Amniotic epithelial cell (primary cell): ENCODE measurements around the gene MIGA2.

ENCODE experiments used
- DNase-seq: peaks from one replicate; pipeline ENCODE4 v3.0.0-alpha.2; 2010; ENCODE audit warnings: low read depth

Gene MIGA2

DNA sequence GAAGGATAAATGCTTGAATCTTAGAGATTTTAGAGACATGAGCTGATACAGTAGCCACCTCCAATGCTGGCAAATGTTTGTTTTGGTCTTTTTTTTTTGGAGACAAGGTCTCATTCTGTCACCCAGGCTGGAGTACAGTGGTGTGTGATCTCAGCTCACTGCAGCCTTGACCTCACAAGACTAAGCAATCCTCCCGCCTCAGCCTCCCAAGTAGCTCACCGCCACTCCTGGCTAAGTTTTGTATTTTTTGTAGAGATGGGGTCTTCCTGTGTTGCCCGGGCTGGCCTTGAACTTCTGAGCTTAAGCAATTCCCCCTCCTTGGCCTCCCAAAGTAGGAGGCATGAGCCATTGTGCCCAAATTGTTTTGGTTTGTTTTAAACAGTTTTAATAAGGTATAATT, 37.7 kb downstream of the MIGA2 start:
- no peak for DNase-seq

GRCh38 chr9:129075996-129076639, 39.7 kb downstream of the MIGA2 start:
- no peak for DNase-seq

DNA sequence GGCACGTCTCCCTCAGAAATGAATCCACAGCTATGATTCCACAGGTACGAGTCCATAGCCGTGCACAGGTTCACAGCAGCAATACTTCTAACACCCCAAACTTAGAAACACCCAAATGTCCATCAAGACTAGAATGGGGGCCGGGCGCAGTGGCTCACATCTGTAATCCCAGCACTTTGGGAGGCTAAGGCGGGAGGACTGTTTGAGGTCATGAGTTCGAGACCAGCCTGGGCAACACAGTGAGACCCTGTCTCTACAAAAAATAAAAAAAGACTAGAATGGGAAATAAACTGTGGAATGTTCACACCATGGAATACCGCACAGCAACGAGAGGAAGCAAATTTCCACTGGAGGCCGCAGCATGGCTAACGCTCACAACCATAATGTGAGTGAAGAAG, 40.2 kb downstream of the MIGA2 start:
- DNase-seq = no peak

DNA sequence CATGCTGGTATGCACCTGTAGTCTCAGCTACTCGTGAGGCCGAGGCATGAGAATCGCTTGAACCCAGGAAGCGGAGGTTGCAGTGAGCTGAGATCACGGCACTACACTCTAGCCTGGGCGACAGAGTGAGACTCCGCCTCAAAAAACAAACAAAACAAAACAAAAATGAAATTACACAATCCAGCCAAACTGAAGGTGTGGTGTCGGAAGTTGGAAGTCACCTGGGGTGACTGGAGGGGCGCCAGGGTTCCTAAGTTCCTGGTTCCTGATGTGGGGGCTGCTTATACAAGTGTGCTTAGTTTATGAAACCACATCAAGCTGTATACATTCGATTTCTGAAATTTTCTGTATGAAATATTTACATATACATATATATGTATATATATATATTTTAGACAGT, 40.8 kb downstream of the MIGA2 start:
- DNase-seq = no peak

GRCh38 chr9:129078691-129079503, 42.5 kb downstream of the MIGA2 start:
- no peak for DNase-seq

DNA sequence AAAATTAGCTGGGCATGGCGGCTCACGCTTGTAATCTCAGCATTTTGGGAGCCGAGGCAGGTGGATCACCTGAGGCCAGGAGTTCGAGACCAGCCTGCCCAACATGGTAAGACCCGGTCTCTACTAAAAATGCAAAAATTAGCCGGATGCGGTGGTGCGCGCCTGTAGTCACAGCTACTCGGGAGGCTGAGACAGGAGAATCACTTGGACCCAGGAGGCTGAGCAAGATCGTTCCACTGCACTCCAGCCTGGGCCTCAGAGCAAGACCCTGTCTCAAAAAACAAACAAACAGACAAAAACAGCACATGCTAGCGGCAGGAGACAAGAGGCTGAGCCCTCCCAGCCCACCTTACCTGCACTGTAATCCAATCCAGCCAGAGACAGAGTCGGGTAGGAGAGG, 43.4 kb downstream of the MIGA2 start:
- no peak for DNase-seq

GRCh38 chr9:129080298-129080600, 43.8 kb downstream of the MIGA2 start:
- DNase-seq = no peak

DNA sequence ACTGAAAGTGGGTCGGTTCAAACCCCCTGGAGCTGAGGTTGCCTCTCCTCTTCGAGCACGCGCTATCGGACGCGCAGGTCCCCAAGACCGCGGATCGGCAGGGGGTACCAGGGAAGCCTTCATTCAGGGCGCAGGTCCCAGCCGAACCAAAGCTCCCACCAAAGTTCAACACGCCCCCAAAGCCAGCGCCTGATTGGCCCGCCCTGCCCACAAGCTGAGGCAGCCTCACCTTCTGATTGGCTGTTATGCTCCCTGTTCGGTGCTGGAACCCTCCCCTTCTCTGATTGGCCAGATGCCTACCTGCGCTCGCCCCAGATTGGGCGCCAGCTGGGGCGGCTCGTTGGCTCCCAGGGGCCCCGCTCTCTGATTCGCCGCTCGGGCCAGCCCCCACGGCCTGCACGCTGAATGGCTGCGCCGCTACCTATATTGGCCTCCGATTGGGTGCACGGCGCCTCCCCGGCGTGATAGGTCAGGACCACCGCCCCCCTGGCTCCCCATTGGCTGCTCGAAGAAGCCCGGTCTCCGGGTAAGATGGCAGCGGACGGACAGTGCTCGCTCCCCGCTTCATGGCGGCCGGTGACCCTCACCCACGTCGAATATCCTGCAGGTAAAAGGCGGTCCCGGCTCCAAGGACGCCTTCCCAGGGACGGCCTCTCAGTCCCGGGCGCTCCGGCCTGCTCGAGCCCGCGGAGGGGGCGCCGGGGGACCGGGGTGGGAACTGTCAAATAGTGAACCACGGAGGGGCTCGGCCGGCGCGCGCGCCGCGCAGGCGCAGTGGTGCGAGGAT, 44.4 kb downstream of the MIGA2 start, which contains the start of gene DOLPP1:
TSS of gene DOLPP1 (plus strand) at position 511 of the 787 bp plus-strand sequence. CDS start at position 532, 21 bp downstream.
- peak; percentile 99 for DNase-seq

DNA sequence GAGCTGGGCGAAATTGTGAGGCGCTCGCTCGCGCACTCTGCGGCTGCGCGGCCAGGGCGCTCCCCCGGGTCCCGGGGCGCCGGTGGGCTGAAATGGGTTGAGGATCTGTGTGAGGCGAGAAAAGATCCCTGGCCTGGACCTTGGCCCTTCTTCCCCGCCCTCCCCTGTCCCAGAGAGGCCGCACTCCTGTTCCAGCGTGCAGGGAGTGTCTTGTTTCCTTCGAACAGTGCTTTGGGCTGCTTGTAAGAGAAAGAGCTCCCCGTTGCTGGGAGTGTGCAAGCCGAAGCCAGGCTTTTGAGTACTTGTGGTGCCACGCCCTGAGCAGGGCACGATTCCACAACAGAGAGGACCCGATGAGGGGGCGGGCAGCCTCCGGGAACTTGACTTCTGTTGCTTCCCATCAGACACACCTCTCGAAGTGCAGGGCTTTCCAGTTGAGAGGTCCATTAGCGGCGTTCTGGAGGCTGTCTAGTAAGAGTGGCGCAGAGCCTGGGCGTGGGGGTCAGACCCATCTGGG, 45.0 kb downstream of the MIGA2 start:
- DNase-seq = no peak

GRCh38 chr9:129084087-129084486, 47.7 kb downstream of the MIGA2 start:
- no peak for DNase-seq

DNA sequence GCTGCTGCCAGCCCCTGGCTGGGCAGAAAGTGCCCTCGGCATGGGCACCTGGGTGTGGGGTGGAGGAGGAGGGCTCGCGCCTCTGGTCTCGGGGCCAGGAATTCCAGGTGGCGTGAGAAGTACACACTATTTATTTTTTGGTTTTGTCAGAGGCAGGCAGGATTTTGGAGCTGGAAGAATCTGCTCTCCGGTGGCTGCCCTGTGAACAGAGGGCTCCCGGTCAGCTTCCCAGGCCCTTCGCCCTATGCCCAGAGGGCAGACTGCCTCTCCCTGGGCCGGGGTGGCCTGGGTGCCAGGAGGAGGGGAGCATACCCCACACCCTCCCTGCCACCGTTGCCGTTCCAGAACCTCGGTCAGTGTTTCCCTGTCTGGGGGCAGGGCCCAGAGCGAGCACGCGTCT, 52.8 kb downstream of the MIGA2 start:
- DNase-seq = no peak

DNA sequence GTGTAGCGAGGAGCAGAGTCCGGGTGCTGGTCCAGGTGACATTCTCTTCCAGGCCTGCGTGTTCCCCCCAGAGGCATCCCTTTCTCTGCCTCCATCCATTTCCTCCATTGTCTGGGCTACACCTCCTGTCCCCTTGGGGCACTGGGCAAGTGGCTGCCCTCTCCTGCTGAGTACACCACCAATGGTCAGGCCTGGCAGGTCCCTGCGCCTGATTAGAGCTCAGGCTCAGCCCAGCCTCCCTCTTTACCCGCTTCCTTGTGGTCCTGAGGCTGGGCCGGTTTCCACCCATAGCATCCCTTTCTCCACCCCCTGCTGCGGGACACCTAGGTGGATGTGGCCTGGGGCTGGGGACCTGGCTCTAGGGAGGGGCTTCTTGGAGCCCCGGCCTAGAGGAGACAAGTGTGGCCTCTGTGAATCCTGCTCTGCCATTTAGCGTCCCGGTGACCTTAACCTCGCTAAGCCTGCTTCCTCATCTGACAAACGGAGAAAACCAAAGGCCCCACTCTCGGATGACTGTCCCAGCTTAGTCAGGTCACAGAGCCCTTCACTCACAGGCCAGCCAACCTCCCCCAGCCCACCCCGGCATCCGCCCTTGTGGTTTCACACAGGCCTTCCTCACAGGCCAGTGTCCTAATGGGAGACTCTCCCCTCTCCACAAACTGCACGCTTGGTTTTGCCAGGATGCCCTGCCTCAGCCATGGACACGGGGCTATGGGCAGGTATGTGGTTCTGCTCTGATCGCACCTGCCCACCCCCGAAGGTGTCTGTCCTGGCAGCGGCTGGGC, 57.4 kb downstream of the MIGA2 start:
- DNase-seq = no peak

GRCh38 chr9:129094387-129095169, 58.2 kb downstream of the MIGA2 start:
- no peak for DNase-seq

DNA sequence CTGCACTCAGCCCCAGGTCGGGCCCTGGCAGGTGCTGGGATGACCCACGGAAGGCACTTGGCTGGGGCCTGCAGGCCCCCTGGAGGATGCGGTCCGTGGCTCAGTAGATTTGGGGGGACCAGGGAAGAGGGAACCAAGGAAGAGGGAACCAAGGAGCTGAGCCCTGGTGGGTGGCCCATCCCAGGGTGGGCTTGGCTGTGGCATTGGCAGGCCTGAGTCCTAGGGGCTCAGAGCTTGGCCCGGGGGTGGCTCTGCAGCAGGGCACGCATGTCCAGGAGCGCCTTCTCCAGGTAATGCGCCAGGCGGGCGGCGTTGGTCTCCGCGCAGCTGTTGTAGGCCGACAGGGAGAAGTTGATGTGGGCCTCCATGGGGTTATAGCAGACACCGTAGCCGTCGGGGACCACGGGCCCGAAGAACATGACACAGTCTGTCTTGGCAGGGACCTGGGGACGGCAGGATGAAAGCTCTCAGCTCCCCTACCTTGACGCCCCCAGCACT, 58.8 kb downstream of the MIGA2 start:
- no peak for DNase-seq

DNA sequence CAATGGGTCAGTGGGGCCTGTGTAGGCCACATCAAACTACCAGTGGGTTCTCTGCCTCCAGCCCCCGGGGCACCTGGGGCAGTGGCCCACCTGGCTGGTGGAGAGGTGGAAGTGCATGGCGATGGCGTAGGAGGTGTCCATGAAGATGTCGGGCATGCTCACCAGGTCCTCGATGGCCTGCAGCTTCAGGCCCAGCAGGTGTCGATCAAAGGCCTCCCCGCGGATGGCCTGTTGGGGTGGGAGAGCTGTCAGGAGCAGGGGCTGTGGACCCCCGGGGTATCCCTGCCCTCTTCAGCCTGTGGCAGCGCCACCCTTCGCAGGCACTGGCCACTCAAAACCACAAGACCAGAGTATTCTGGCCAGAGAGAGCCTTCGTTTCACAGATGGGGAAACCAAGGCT, 59.5 kb downstream of the MIGA2 start:
- no peak for DNase-seq

DNA sequence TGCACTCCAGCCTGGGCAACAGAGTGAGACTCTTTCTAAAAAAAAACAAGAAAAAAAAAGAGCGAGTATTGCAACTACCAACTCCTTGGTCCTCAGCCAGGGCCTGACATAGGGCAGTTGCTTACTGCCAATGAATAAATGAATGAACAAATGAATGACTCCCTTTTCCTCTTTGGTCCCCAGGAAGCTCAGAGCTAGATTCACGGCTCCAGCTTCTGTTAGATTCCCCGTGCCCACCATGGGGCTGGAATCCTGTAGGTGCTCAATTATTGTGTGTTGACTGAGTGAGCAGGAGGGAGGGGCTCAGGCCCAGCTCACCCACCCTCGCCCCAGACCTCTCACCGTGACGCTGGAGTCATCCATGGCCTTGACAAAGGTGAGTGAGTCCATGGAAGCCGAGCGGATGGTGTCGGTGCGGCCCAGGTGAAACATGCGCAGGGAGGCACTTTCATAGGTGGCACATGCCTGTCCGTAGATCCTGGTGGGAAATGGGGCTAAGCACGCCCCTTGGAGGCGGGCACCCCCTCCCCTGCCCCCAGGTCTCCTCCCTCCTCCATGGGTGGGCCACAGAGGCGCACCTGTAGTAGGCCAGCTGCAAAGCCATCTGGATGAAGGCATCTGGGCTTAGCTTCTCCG, 61.4 kb downstream of the MIGA2 start:
- no peak for DNase-seq

GRCh38 chr9:129098328-129098727, 61.9 kb downstream of the MIGA2 start:
- DNase-seq = no peak

GRCh38 chr9:129100383-129101169, 64.2 kb downstream of the MIGA2 start:
- no peak for DNase-seq

GRCh38 chr9:129101279-129101678, 64.9 kb downstream of the MIGA2 start:
- DNase-seq = no peak

DNA sequence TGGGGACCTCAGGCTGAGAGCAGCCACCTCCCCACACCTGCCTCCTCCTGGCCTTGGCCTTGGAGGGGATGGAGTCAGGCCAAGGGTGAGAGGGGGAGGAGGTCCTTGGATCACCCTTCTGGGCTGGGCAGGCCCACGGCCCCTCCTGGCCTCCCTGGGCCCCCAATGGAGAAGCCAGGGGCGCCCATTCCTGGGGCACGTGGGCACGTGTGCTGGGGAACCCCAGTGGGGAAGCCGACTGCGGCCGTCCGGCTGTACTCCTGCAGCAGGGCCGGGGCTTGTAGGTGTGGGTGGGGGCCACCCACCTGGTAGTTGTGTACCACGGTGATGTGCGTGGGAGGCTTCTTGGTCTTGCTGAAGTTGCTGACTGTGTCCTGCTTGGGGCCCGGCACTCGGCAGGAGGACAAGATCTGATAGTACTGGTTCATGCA, 65.7 kb downstream of the MIGA2 start:
- no peak for DNase-seq
